Suprapubic skin (tissue), 4 donors: Measurements from ENCODE around the gene IRF4.

ENCODE experiments used
- CTCF ChIP-seq, 2 donors: fragments of 200-600 bp in 1 of 2; fragments of 450-650 bp in 1 of 2; sonication (generic) in 1 of 2; IDR thresholded peaks; one replicate each; pipeline ENCODE4 v1.5.1; 2016 to 2019; ENCODE audit warnings: antibody characterized with exemption in 2 of 2, mild to moderate bottlenecking in 1 of 2, moderate library complexity in 1 of 2
- POLR2A ChIP-seq, 2 donors: fragments of 450-650 bp; IDR thresholded peaks; one replicate each; pipeline ENCODE4 v1.6.1; 2017; ENCODE audit warnings: antibody characterized with exemption in 2 of 2, mild to moderate bottlenecking in 2 of 2, moderate library complexity in 2 of 2
- POLR2AphosphoS5 ChIP-seq, 3 donors: sonication (generic); formaldehyde crosslinking; IDR thresholded peaks; one replicate each; pipeline ENCODE4 v1.6.1; 2017; ENCODE audit warnings: antibody characterized with exemption in 3 of 3

GRCh38 chr6:389622-390021 is 1.9 kb upstream of the IRF4 start:
- TF ChIP-seq POLR2AphosphoS5 (IDR thresholded peaks at IDR 0.05) (no peak), POLR2A (IDR thresholded peaks at IDR 0.05) (no peak), CTCF (IDR thresholded peaks at IDR 0.05) (no peak)
